ENCODE results near the gene CISD3.
A peak's percentile ranks its signal among the peaks of the same experiment; 100 is the strongest.

The CISD3 gene

GRCh38 chr17:38706505-38707216 lies 23.5 kb upstream of the CISD3 start:
- DNase-seq: peak; percentile 36
- in situ Hi-C loops (cut with MboI; ENCODE audit: low pct_unique_long_range_greater_than_20kb, low sequenced_read_pairs): no loop called here

GRCh38 chr17:38707678-38708351 lies 22.3 kb upstream of the CISD3 start:
- in situ Hi-C loops (cut with MboI; ENCODE audit: low pct_unique_long_range_greater_than_20kb, low sequenced_read_pairs): no loop called here
- DNase-seq: no peak

- in situ Hi-C loops (cut with MboI; ENCODE audit: low pct_unique_long_range_greater_than_20kb, low sequenced_read_pairs): no loop called here
- no peak for DNase-seq
Observed at GRCh38 chr17:38709104-38709820, 20.9 kb upstream of the CISD3 start.

GRCh38 chr17:38709864-38710603 lies 20.1 kb upstream of the CISD3 start:
- DNase-seq: no peak
- in situ Hi-C loops (cut with MboI; ENCODE audit: low pct_unique_long_range_greater_than_20kb, low sequenced_read_pairs): no loop called here

GRCh38 chr17:38710604-38710962 lies 19.6 kb upstream of the CISD3 start:
- in situ Hi-C loops (cut with MboI; ENCODE audit: low pct_unique_long_range_greater_than_20kb, low sequenced_read_pairs): no loop called here
- DNase-seq: no peak

GRCh38 chr17:38710985-38711384 lies 19.2 kb upstream of the CISD3 start:
- DNase-seq: no peak
- in situ Hi-C loops (cut with MboI; ENCODE audit: low pct_unique_long_range_greater_than_20kb, low sequenced_read_pairs): no loop called here

- in situ Hi-C loops (cut with MboI; ENCODE audit: low pct_unique_long_range_greater_than_20kb, low sequenced_read_pairs): no loop called here
Observed at GRCh38 chr17:38711792-38712571, 18.2 kb upstream of the CISD3 start.

GRCh38 chr17:38712593-38712992 lies 17.5 kb upstream of the CISD3 start:
- in situ Hi-C loops (cut with MboI; ENCODE audit: low pct_unique_long_range_greater_than_20kb, low sequenced_read_pairs): no loop called here
- no peak for DNase-seq

More at GRCh38 chr17:38711792-38712571, 18.2 kb upstream of the CISD3 start:
- DNase-seq: peak; percentile 30

- in situ Hi-C loops (cut with MboI; ENCODE audit: low pct_unique_long_range_greater_than_20kb, low sequenced_read_pairs): no loop called here
- DNase-seq: no peak
Observed at GRCh38 chr17:38713456-38714075, 16.6 kb upstream of the CISD3 start.

GRCh38 chr17:38715216-38715943 lies 14.8 kb upstream of the CISD3 start:
- in situ Hi-C loops (cut with MboI; ENCODE audit: low pct_unique_long_range_greater_than_20kb, low sequenced_read_pairs): no loop called here
- no peak for DNase-seq

GRCh38 chr17:38716368-38717005 lies 13.7 kb upstream of the CISD3 start:
- in situ Hi-C loops (cut with MboI; ENCODE audit: low pct_unique_long_range_greater_than_20kb, low sequenced_read_pairs): no loop called here
- DNase-seq: no peak

GRCh38 chr17:38717139-38717745 lies 12.9 kb upstream of the CISD3 start:
- DNase-seq: no peak
- in situ Hi-C loops (cut with MboI; ENCODE audit: low pct_unique_long_range_greater_than_20kb, low sequenced_read_pairs): no loop called here

- DNase-seq: no peak
- in situ Hi-C loops (cut with MboI; ENCODE audit: low pct_unique_long_range_greater_than_20kb, low sequenced_read_pairs): no loop called here
Observed at GRCh38 chr17:38719289-38719942, 10.7 kb upstream of the CISD3 start.

GRCh38 chr17:38719943-38720641 lies 10.0 kb upstream of the CISD3 start:
- in situ Hi-C loops (cut with MboI; ENCODE audit: low pct_unique_long_range_greater_than_20kb, low sequenced_read_pairs): no loop called here
- DNase-seq: no peak

- DNase-seq: no peak
- in situ Hi-C loops (cut with MboI; ENCODE audit: low pct_unique_long_range_greater_than_20kb, low sequenced_read_pairs): no loop called here
Observed at GRCh38 chr17:38720941-38721340, 9.2 kb upstream of the CISD3 start.

- no peak for DNase-seq
- in situ Hi-C loops (cut with MboI; ENCODE audit: low pct_unique_long_range_greater_than_20kb, low sequenced_read_pairs): no loop called here
Observed at GRCh38 chr17:38721802-38722201, 8.3 kb upstream of the CISD3 start.

All from KBM-7 (cell line).